Thyroid gland (tissue), 4 donors: Measurements from ENCODE around the gene GALNT1. TPM values are rescaled to one million over a fixed set of nuclear protein-coding genes. Genes with fewer than 3 reads are reported as not detected.

Source experiments
- DNase-seq, 2 donors: peaks; one replicate each; pipeline ENCODE4 v3.0.0-alpha.2; 2019
- H3K27ac ChIP-seq, 3 donors: fragments of 200-600 bp; sonication (generic); 1 replicate in 2 of 3; 2 replicates in 1 of 3; pipeline ENCODE4 v1.5.1; 2016 to 2019; ENCODE audit warnings: mild to moderate bottlenecking in 1 of 3, moderate library complexity in 1 of 3
- H3K27me3 ChIP-seq: fragments of 200-600 bp; sonication (generic); one replicate; pipeline ENCODE4 v1.5.1; 2019
- H3K36me3 ChIP-seq, 2 donors: fragments of 200-600 bp; sonication (generic); one replicate each; pipeline ENCODE4 v1.5.1; 2016 to 2019
- H3K4me1 ChIP-seq, 2 donors: fragments of 200-600 bp; sonication (generic); one replicate each; pipeline ENCODE4 v1.5.1; 2017 to 2019
- H3K4me3 ChIP-seq, 3 donors: fragments of 200-600 bp; sonication (generic); replicated peaks in 1 of 3; 1 replicate in 2 of 3; 2 replicates in 1 of 3; pipeline ENCODE4 v1.5.1; 2016; ENCODE audit warnings: mild to moderate bottlenecking in 1 of 3
- H3K9me3 ChIP-seq: fragments of 200-600 bp; sonication (generic); one replicate; pipeline ENCODE4 v1.5.1; 2017
- CTCF ChIP-seq, 6 experiments: fragments of 200-600 bp in 3 of 6; fragments of 450-650 bp in 3 of 6; sonication (generic) in 3 of 6; IDR thresholded peaks; one replicate each; pipeline ENCODE4 v1.5.1; 2016 to 2019; ENCODE audit warnings: antibody characterized with exemption in 6 of 6, mild to moderate bottlenecking in 2 of 6, inconsistent platforms in 1 of 6, moderate library complexity in 1 of 6
- POLR2A ChIP-seq, 2 donors: fragments of 450-650 bp; IDR thresholded peaks; one replicate each; pipeline ENCODE4 v1.6.1; 2017; ENCODE audit warnings: antibody characterized with exemption in 2 of 2, mild to moderate bottlenecking in 2 of 2, moderate library complexity in 1 of 2
- WGBS, 2 donors: methylation state at CpG; one replicate each; pipeline ENCODE4 v1.1.5; 2017; 5-methylcytosine and 5-hydroxymethylcytosine counted together
- intact Hi-C: fragments of 100-400 bp; cut with DNase I; formaldehyde crosslinking; loops from one replicate; pipeline ENCODE4 v1.15.1; 2023
- total RNA-seq, 4 donors: library from RNA; depleted of rRNA; stranded (reverse); fragments of >200 nt; gene quantifications; one replicate each; pipeline ENCODE4 v1.2.3, GENCODE V29; 2016

The GALNT1 gene
- total RNA-seq, 4 donors from 2014 or later, result 38.7 to 191 (median 46.3) TPM

GRCh38 chr18:35618696-35619095 lies 37.2 kb downstream of the GALNT1 start:
- intact Hi-C loops, result no loop called here
- Histone ChIP-seq H3K4me3 (no peak overlapping the region), H3K4me1 (peaks cover 9 to 13% of the 10 kb centered on the region in 2 donors), H3K9me3 (no peaks in the 10 kb centered on the region), H3K36me3 (no peaks in the 10 kb centered on the region), H3K27me3 (no peaks in the 10 kb centered on the region), H3K27ac (no peak overlapping the region)
- no peak for DNase-seq
- TF ChIP-seq CTCF (IDR thresholded peaks at IDR 0.05), result no peak
- no peak for TF ChIP-seq POLR2A (IDR thresholded peaks at IDR 0.05)
- WGBS, 2 donors, result 65 to 74% methylated on average over 5 of the region's 5 CpGs

- H3K4me1 ChIP-seq, result peaks cover 4 to 9% of the 10 kb centered on the region in 2 donors
- H3K27ac ChIP-seq, result no peak overlapping the region
- intact Hi-C loops, result no loop called here
- H3K9me3 ChIP-seq, result no peaks in the 10 kb centered on the region
- 69 to 77% methylated on average over 4 of the region's 4 CpGs for WGBS, 2 donors
- peak in 1 of 2 donors; percentile 3 for DNase-seq
- H3K27me3 ChIP-seq, result no peaks in the 10 kb centered on the region
- H3K4me3 ChIP-seq, result no peak overlapping the region
- TF ChIP-seq CTCF (IDR thresholded peaks at IDR 0.05) (no peak), POLR2A (IDR thresholded peaks at IDR 0.05) (no peak)
- H3K36me3 ChIP-seq, result no peaks in the 10 kb centered on the region
Measured at GRCh38 chr18:35619464-35619863, 37.9 kb downstream of the GALNT1 start.

- intact Hi-C loops, result no loop called here
- no peak for DNase-seq
- Histone ChIP-seq H3K4me3 (no peak overlapping the region), H3K9me3 (no peaks in the 10 kb centered on the region), H3K27me3 (no peaks in the 10 kb centered on the region), H3K4me1 (peaks cover 4 to 9% of the 10 kb centered on the region in 2 donors), H3K36me3 (no peaks in the 10 kb centered on the region), H3K27ac (peak overlapping the region in 1 of 3 donors; percentile 12)
- 72 to 74% methylated on average over 4 of the region's 4 CpGs for WGBS, 2 donors
- no peak for TF ChIP-seq POLR2A (IDR thresholded peaks at IDR 0.05)
- TF ChIP-seq CTCF (IDR thresholded peaks at IDR 0.05), result no peak
Measured at GRCh38 chr18:35619941-35620340, 38.4 kb downstream of the GALNT1 start.

GRCh38 chr18:35620765-35621164 lies 39.2 kb downstream of the GALNT1 start:
- DNase-seq, result peak in 1 of 2 donors; percentile 9
- 58 to 71% methylated on average over 3 of the region's 3 CpGs for WGBS, 2 donors
- Histone ChIP-seq H3K27me3 (no peaks in the 10 kb centered on the region), H3K9me3 (no peaks in the 10 kb centered on the region), H3K27ac (no peak overlapping the region), H3K4me3 (no peak overlapping the region), H3K36me3 (no peaks in the 10 kb centered on the region), H3K4me1 (peaks cover 4 to 9% of the 10 kb centered on the region in 2 donors)
- intact Hi-C loops, result no loop called here
- TF ChIP-seq POLR2A (IDR thresholded peaks at IDR 0.05), result no peak
- no peak for TF ChIP-seq CTCF (IDR thresholded peaks at IDR 0.05)

- H3K4me3 ChIP-seq, result no peak overlapping the region
- no peak overlapping the region for H3K27ac ChIP-seq
- no peak for DNase-seq
- H3K27me3 ChIP-seq, result no peaks in the 10 kb centered on the region
- peaks cover 4 to 6% of the 10 kb centered on the region in 2 donors for H3K4me1 ChIP-seq
- TF ChIP-seq CTCF (IDR thresholded peaks at IDR 0.05), result no peak
- no peak for TF ChIP-seq POLR2A (IDR thresholded peaks at IDR 0.05)
- intact Hi-C loops, result no loop called here
- H3K9me3 ChIP-seq, result no peaks in the 10 kb centered on the region
- no peaks in the 10 kb centered on the region for H3K36me3 ChIP-seq
Measured at GRCh38 chr18:35623255-35623654, 41.7 kb downstream of the GALNT1 start.
